Adrenal gland (tissue), 12 donors: ENCODE results near the gene LDLRAD2. TPM values are rescaled to one million over a fixed set of nuclear protein-coding genes. Genes with fewer than 3 reads are reported as not detected.

ENCODE experiments used
- DNase-seq, 7 donors: peaks; one replicate each; pipeline ENCODE4 v3.0.0-alpha.2; 2019 to 2020
- H3K27ac ChIP-seq, 5 donors: fragments of 200-600 bp; sonication (generic) in 4 of 5; 1 replicate in 3 of 5; 2 replicates in 2 of 5; pipeline versions ENCODE4 v1.5.1 to v1.8.0; 2016 to 2020; ENCODE audit warnings: mild to moderate bottlenecking in 1 of 5
- H3K27me3 ChIP-seq: fragments of 200-600 bp; 2 replicates; pipeline ENCODE4 v1.8.0; 2021
- H3K36me3 ChIP-seq, 2 donors: fragments of 200-600 bp; replicated peaks in 1 of 2; 1 replicate in 1 of 2; 2 replicates in 1 of 2; pipeline versions ENCODE4 v1.5.1 to v1.8.0; 2018 to 2022
- H3K4me1 ChIP-seq, 2 donors: fragments of 200-600 bp; replicated peaks in 1 of 2; 1 replicate in 1 of 2; 2 replicates in 1 of 2; pipeline versions ENCODE4 v1.5.1 to v1.8.0; 2018 to 2021
- H3K4me3 ChIP-seq, 4 donors: fragments of 200-600 bp; sonication (generic) in 3 of 4; one replicate each; pipeline ENCODE4 v1.5.1; 2016 to 2018
- H3K9me3 ChIP-seq, 3 donors: fragments of 200-600 bp; sonication (generic) in 1 of 3; replicated peaks in 1 of 3; 1 replicate in 2 of 3; 2 replicates in 1 of 3; pipeline versions ENCODE4 v1.5.1 to v1.8.0; 2016 to 2021
- CTCF ChIP-seq, 6 experiments: fragments of 450-650 bp in 4 of 6; fragments of 200-600 bp in 2 of 6; sonication (generic) in 1 of 6; IDR thresholded peaks; 1 replicate in 5 of 6; 2 replicates in 1 of 6; pipeline versions ENCODE4 v1.5.1 to v1.8.0; 2016 to 2021; ENCODE audit warnings: antibody characterized with exemption in 6 of 6, mild to moderate bottlenecking in 2 of 6, moderate library complexity in 1 of 6
- POLR2A ChIP-seq, 2 donors: fragments of 450-650 bp; IDR thresholded peaks; one replicate each; pipeline ENCODE4 v1.6.1; 2017; ENCODE audit warnings: antibody characterized with exemption in 2 of 2, mild to moderate bottlenecking in 2 of 2, moderate library complexity in 1 of 2
- WGBS, 4 donors: extraction: QIAGEN DNeasy Blood & Tissue Kit in 2 of 4; methylation state at CpG; one replicate each; pipeline versions ENCODE4 v1.1.5 to v1.1.7; 2013 to 2017; 5-methylcytosine and 5-hydroxymethylcytosine counted together
- intact Hi-C, 2 donors: fragments of 100-400 bp; cut with DNase I; formaldehyde crosslinking; loops; one replicate each; pipeline versions ENCODE4 v1.14.1 to v1.15.0; 2022 to 2023
- polyA plus RNA-seq, 3 donors: library from polyadenylated mRNA; stranded (reverse); fragments of 200-250 nt in 2 of 3; fragments of 350-450 nt in 1 of 3; fragmentation: Illumina TruSeq in 1 of 3; extraction: RNeasy Lipid Tissue Mini Kit (QIAGEN cat#74804) in 1 of 3; gene quantifications; one replicate each; pipeline ENCODE4 v1.2.3, GENCODE V29; 2013 to 2014
- total RNA-seq, 9 donors: library from RNA; depleted of rRNA in 4 of 9; stranded (reverse); fragments of >200 nt in 4 of 9; fragments of 120-200 nt in 1 of 9; fragmentation: NEBNext Ultra II Directional in 1 of 9; extraction: Animal tissue kit (Norgen Biotek cat#: 25700) in 1 of 9; gene quantifications; one replicate each; pipeline versions ENCODE4 v1.1.0 to v1.2.4, GENCODE V29; 2013 to 2023
- donor health status: healthy with polysubstance abuse.
- donor health status: Bipolar disorder and iron deficiency.
- donor health status: DM: yes; HTN: yes; CAD: no.
- donor health status: DM: no; HTN: no; CAD: no.
- donor health status: DM: no; HTN: no; CAD: no.
- donor health status: DM: yes; HTN: yes; CAD: no.

LDLRAD2 gene
- total and polyA plus RNA-seq, 12 donors: 0.16 to 9.4 (median 1.1) TPM; not detected in 1

- H3K9me3 ChIP-seq: no peaks in the 10 kb centered on the region
- WGBS, 4 donors: 88 to 92% (median 91%) methylated on average over 11 to 14 of the region's 14 CpGs
- H3K4me1 ChIP-seq: no peaks in the 10 kb centered on the region
- H3K36me3 ChIP-seq: peaks cover 0 to 96% of the 10 kb centered on the region in 2 donors
- intact Hi-C loops: no loop called here
- H3K27me3 ChIP-seq: no peaks in the 10 kb centered on the region
- H3K27ac ChIP-seq: no peak overlapping the region
- H3K4me3 ChIP-seq: no peak overlapping the region
- DNase-seq: no peak
- no peak for TF ChIP-seq POLR2A (IDR thresholded peaks at IDR 0.05)
- TF ChIP-seq CTCF (IDR thresholded peaks at IDR 0.05): no peak
These were observed 19.4 kb downstream of the LDLRAD2 start for GRCh38 chr1:21831454-21831970.

- H3K36me3 ChIP-seq: peaks cover 0 to 96% of the 10 kb centered on the region in 2 donors
- 73 to 100% (median 81%) methylated on average over 1 to 11 of the region's 11 CpGs for WGBS, 4 donors
- H3K9me3 ChIP-seq: no peaks in the 10 kb centered on the region
- no peak overlapping the region for H3K4me3 ChIP-seq
- TF ChIP-seq CTCF (IDR thresholded peaks at IDR 0.05) (no peak), POLR2A (IDR thresholded peaks at IDR 0.05) (no peak)
- H3K27ac ChIP-seq: no peak overlapping the region
- intact Hi-C loops: no loop called here
- no peaks in the 10 kb centered on the region for H3K27me3 ChIP-seq
- DNase-seq: no peak
- H3K4me1 ChIP-seq: no peaks in the 10 kb centered on the region
These were observed 21.4 kb downstream of the LDLRAD2 start for GRCh38 chr1:21833392-21833976.

- Histone ChIP-seq H3K27ac (no peak overlapping the region), H3K9me3 (no peaks in the 10 kb centered on the region), H3K27me3 (no peaks in the 10 kb centered on the region), H3K4me1 (no peaks in the 10 kb centered on the region), H3K36me3 (peaks cover 0 to 96% of the 10 kb centered on the region in 2 donors), H3K4me3 (no peak overlapping the region)
- WGBS, 4 donors: 69 to 88% (median 85%) methylated on average over 1 of the region's 1 CpG
- intact Hi-C loops: no loop called here
- no peak for DNase-seq
- TF ChIP-seq CTCF (IDR thresholded peaks at IDR 0.05) (no peak), POLR2A (IDR thresholded peaks at IDR 0.05) (no peak)
These were observed 22.0 kb downstream of the LDLRAD2 start for GRCh38 chr1:21834094-21834493.

- peaks cover 0 to 96% of the 10 kb centered on the region in 2 donors for H3K36me3 ChIP-seq
- intact Hi-C loops: no loop called here
- no peaks in the 10 kb centered on the region for H3K9me3 ChIP-seq
- DNase-seq: no peak
- H3K4me1 ChIP-seq: no peaks in the 10 kb centered on the region
- H3K27me3 ChIP-seq: no peaks in the 10 kb centered on the region
- no peak overlapping the region for H3K4me3 ChIP-seq
- no peak overlapping the region for H3K27ac ChIP-seq
- TF ChIP-seq POLR2A (IDR thresholded peaks at IDR 0.05) (no peak), CTCF (IDR thresholded peaks at IDR 0.05) (no peak)
- 94 to 100% (median 97%) methylated on average over 3 to 16 of the region's 16 CpGs for WGBS, 4 donors
These were observed 22.6 kb downstream of the LDLRAD2 start for GRCh38 chr1:21834666-21835065.
